Measurements from ENCODE around the gene SEMA3E. TPM values are rescaled to one million over a fixed set of nuclear protein-coding genes. Genes with fewer than 3 reads are reported as not detected.

Gene SEMA3E
- total and polyA plus RNA-seq, 7 donors: under 0.01 to 16.3 (median 7.8) TPM

DNA sequence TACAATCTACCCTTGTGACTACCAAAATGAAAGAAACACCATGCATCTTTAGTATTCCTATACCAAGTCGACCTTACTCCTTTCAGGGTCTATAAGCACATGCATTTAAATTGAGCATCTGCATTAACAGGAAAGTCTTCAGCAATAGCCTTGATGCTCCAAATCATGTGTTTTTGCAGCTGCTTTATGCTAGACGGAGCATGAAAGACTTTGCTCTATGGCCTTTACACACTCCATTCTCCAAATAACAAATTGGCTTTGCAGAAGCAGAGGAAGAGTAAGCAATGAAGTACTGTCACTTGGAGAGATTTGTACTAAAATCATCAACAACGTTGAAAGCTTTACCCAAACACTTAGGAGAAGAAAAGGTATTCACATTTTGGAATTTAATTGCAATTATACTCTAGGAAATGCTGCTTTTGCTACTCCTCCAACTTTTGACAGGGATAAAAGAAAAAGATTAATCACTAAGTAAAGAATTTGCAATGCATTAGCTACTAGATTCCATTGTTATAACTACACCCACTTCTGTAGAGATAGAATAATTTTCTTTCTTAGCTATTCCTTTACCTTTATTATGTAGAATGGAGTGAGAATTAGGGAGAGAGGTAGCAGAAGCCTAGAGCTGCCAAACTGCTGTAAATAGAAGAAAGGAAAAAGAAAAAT lies 131.8 kb downstream of the SEMA3E start:
- 55 to 62% methylated on average over 3 of the region's 3 CpGs for WGBS, 2 donors
- Histone ChIP-seq H3K9me3 (no peaks in the 10 kb centered on the region), H3K36me3 (no peaks in the 10 kb centered on the region), H3K27ac (no peak overlapping the region), H3K27me3 (no peaks in the 10 kb centered on the region), H3K4me1 (peaks cover 0 to 4% (median 0%) of the 10 kb centered on the region in 4 donors), H3K4me3 (no peak overlapping the region)
- DNase-seq: no peak
- TF ChIP-seq EP300 (IDR thresholded peaks at IDR 0.05) (no peak), POLR2AphosphoS5 (IDR thresholded peaks at IDR 0.05) (no peak), POLR2A (IDR thresholded peaks at IDR 0.05) (no peak)
- TF ChIP-seq, protein P1, sequence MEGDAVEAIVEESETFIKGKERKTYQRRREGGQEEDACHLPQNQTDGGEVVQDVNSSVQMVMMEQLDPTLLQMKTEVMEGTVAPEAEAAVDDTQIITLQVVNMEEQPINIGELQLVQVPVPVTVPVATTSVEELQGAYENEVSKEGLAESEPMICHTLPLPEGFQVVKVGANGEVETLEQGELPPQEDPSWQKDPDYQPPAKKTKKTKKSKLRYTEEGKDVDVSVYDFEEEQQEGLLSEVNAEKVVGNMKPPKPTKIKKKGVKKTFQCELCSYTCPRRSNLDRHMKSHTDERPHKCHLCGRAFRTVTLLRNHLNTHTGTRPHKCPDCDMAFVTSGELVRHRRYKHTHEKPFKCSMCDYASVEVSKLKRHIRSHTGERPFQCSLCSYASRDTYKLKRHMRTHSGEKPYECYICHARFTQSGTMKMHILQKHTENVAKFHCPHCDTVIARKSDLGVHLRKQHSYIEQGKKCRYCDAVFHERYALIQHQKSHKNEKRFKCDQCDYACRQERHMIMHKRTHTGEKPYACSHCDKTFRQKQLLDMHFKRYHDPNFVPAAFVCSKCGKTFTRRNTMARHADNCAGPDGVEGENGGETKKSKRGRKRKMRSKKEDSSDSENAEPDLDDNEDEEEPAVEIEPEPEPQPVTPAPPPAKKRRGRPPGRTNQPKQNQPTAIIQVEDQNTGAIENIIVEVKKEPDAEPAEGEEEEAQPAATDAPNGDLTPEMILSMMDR (IDR thresholded peaks at IDR 0.05): no peak
- intact Hi-C loops (cut with DNase I): no loop called here

DNA sequence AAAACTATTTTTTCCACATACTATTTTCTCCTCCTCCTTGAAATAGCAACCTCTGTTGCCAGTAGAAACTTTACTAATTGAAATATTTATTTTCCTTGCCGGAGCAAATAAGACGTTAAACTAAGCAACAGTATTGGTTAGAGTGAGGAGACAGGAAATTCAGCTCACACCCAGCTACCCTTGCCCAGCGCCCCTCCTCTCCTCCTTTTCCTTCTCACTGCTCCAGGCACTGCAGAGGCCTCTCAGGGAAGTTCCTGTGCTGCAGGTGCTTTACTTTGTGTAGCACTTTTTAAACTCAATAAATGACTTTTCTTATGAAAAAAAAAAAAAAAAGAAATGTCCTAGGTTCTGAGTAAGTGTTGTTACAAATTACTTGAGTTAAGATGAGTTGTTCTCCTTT lies 134.0 kb downstream of the SEMA3E start:
- WGBS, 2 donors: 17 to 29% methylated on average over 3 of the region's 3 CpGs
- no peak overlapping the region for H3K4me3 ChIP-seq
- no peaks in the 10 kb centered on the region for H3K27me3 ChIP-seq
- no peak overlapping the region for H3K27ac ChIP-seq
- TF ChIP-seq, protein P1 (IDR thresholded peaks at IDR 0.05): no peak
- TF ChIP-seq EP300 (IDR thresholded peaks at IDR 0.05) (no peak), POLR2AphosphoS5 (IDR thresholded peaks at IDR 0.05) (no peak), POLR2A (IDR thresholded peaks at IDR 0.05) (no peak)
- intact Hi-C loops (cut with DNase I): no loop called here
- no peaks in the 10 kb centered on the region for H3K36me3 ChIP-seq
- no peak for DNase-seq
- H3K4me1 ChIP-seq: no peaks in the 10 kb centered on the region
- no peaks in the 10 kb centered on the region for H3K9me3 ChIP-seq

DNA sequence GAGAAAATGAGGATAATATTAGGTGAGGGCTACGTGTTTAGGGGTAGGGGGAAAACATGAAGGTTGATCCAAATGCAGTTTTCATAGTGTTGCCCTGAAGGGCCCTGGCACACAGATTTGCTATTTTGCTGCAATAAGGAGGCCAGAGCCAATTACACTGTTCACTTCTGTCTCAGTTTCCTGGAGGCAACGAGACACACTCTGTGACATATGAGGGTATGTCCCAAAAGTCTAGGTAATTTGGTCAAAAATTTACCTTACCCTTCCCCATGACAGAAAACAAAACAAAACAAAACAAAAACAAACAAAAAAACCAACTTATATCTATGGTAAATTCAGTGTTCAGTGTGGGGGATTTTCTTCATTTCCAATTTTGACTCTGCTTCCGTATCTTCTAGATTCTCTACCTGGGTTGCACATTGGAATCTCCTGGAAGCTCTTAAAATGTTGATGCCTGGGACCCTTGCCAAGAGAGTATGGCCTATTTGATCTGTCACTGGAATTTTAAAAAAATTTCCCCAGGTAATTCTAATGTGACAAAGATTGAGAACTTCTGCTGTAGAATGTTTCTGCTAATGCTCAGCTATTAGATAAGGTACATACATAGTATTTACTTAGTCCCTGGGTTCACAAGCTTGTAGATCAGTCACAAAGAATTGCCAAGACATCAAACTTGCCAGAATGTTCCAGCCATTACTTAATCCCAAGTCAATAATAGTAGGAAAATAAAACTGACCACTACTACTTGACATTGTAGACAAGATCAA lies 139.5 kb downstream of the SEMA3E start:
- H3K9me3 ChIP-seq: no peaks in the 10 kb centered on the region
- WGBS, 2 donors: 71 to 79% methylated on average over 3 of the region's 3 CpGs
- H3K27ac ChIP-seq: no peak overlapping the region
- TF ChIP-seq EP300 (IDR thresholded peaks at IDR 0.05) (no peak), POLR2AphosphoS5 (IDR thresholded peaks at IDR 0.05) (no peak), POLR2A (IDR thresholded peaks at IDR 0.05) (no peak)
- TF ChIP-seq, protein P1 (IDR thresholded peaks at IDR 0.05): no peak
- no peaks in the 10 kb centered on the region for H3K4me1 ChIP-seq
- no peaks in the 10 kb centered on the region for H3K27me3 ChIP-seq
- no peaks in the 10 kb centered on the region for H3K36me3 ChIP-seq
- no peak for DNase-seq
- intact Hi-C loops (cut with DNase I): no loop called here
- H3K4me3 ChIP-seq: no peak overlapping the region

DNA sequence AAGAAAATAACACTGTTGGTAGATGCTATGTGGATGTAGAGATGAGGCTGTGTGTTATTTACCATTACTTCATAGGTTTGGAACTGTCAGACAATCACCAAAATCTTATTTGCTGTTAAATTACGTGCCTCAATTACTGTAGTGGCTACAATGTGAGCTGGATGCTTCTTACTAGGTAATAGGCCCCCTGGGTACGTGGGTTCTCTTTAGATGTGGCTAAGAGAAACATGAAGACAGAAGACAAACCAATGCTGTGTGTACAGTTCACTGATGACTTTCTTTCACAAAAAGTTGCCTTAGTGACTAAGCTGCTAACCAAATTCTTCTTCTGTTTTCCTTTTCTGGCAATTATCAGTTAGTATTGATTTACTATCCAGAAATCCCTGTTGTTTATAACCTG lies 144.6 kb downstream of the SEMA3E start:
- intact Hi-C loops (cut with DNase I): no loop called here

More for the DNA sequence above, 144.6 kb downstream of the SEMA3E start:
- no peak overlapping the region for H3K27ac ChIP-seq
- no peaks in the 10 kb centered on the region for H3K4me1 ChIP-seq
- 62 to 63% methylated on average over 2 of the region's 2 CpGs for WGBS, 2 donors
- no peaks in the 10 kb centered on the region for H3K9me3 ChIP-seq
- TF ChIP-seq POLR2A (IDR thresholded peaks at IDR 0.05) (no peak), EP300 (IDR thresholded peaks at IDR 0.05) (no peak), POLR2AphosphoS5 (IDR thresholded peaks at IDR 0.05) (no peak)
- TF ChIP-seq, protein P1 (IDR thresholded peaks at IDR 0.05): no peak
- no peak for DNase-seq
- no peak overlapping the region for H3K4me3 ChIP-seq
- H3K36me3 ChIP-seq: no peaks in the 10 kb centered on the region
- no peaks in the 10 kb centered on the region for H3K27me3 ChIP-seq
